ENCODE measurements around the gene SLC2A9. TPM values are rescaled to one million over a fixed set of nuclear protein-coding genes. Genes with fewer than 3 reads are reported as not detected.

The SLC2A9 gene
- total RNA-seq, 2 experiments from 2014 or later: not detected

DNA sequence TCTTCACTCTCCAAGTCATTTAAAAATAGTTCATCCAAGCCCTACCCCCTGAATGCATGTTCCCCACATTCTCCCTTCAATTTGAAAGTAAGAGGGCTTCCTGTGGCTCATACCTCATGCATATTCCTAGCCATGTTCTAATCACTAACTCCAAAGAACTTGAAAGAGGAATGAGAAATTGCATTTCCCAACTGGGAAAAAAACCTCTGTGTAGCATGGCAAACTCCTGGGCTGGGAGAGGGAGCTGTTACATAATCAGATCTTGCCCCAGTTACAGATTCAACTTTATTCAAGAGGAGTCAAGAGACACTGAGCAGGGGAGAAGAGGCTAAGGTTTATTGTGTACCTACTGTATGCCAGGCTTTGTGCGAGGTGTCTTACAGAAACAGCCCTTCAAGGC lies 90.2 kb downstream of the SLC2A9 start:
- no TSS peak for BruUV-seq (replicated peaks)
- no peaks in the 10 kb centered on the region for H3K4me1 ChIP-seq (ENCODE audit: insufficient read depth, low read length, poor library complexity, severe bottlenecking)
- no peak overlapping the region for H2AFZ ChIP-seq (ENCODE audit: low read length)
- TF ChIP-seq, protein P1, sequence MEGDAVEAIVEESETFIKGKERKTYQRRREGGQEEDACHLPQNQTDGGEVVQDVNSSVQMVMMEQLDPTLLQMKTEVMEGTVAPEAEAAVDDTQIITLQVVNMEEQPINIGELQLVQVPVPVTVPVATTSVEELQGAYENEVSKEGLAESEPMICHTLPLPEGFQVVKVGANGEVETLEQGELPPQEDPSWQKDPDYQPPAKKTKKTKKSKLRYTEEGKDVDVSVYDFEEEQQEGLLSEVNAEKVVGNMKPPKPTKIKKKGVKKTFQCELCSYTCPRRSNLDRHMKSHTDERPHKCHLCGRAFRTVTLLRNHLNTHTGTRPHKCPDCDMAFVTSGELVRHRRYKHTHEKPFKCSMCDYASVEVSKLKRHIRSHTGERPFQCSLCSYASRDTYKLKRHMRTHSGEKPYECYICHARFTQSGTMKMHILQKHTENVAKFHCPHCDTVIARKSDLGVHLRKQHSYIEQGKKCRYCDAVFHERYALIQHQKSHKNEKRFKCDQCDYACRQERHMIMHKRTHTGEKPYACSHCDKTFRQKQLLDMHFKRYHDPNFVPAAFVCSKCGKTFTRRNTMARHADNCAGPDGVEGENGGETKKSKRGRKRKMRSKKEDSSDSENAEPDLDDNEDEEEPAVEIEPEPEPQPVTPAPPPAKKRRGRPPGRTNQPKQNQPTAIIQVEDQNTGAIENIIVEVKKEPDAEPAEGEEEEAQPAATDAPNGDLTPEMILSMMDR (conservative IDR thresholded peaks at IDR 0.05; ENCODE audit: low read length): no peak
- no peak for TF ChIP-seq EZH2phosphoT487 (IDR thresholded peaks at IDR 0.05; ENCODE audit: borderline replicate concordance, low read depth, low read length)
- no peak overlapping the region for H3K4me3 ChIP-seq (ENCODE audit: low read depth, low read length, poor library complexity, severe bottlenecking)
- no peaks in the 10 kb centered on the region for H3K9me2 ChIP-seq (ENCODE audit: insufficient read depth, low read length)
- H3K9me3 ChIP-seq (ENCODE audit: low read length): no peaks in the 10 kb centered on the region
- intact Hi-C loops (cut with micrococcal nuclease; ENCODE audit: unreplicated experiment): no loop called here
- no peak overlapping the region for H3K4me2 ChIP-seq (ENCODE audit: low read length)
- no peak overlapping the region for H3K27ac ChIP-seq (ENCODE audit: low read depth, low read length, poor library complexity, severe bottlenecking)
- ChIA-PET CTCF (ENCODE audit: unreplicated experiment) (no interaction called here), POLR2A (interaction anchor here (0.7 kb wide), 1 partner anchor 30 kb away, joined by 6 read pairs; no protein-coding TSS in a partner anchor)
- no peaks in the 10 kb centered on the region for H3K79me2 ChIP-seq (ENCODE audit: insufficient read depth, low read depth, low read length)
- H4K20me1 ChIP-seq (ENCODE audit: insufficient read depth, low read length): no peaks in the 10 kb centered on the region
- no peak for DNase-seq (ENCODE audit: low spot score)
- H3K36me3 ChIP-seq (ENCODE audit: insufficient read depth, low read length): no peaks in the 10 kb centered on the region

DNA sequence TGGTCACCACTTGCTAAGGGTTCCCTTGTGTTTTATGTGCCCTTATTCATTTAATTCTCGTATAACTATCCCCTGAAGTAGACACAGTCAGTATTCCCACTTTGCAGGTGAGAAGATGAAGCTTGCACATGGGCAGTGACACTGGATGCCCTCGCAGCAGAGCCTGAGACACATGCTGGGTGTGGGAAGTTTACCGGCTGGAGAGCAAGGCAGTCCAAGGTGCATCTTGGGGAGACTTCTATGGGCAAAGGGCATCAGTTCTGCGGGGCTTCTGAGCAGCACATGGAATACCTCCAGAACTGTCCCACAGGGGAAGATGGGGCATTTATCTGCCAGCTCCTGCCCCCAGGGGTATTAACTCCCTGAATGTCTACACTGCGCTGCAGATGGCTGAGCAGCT lies 92.2 kb downstream of the SLC2A9 start:
- no peak overlapping the region for H3K27ac ChIP-seq (ENCODE audit: low read depth, low read length, poor library complexity, severe bottlenecking)
- POLR2A ChIA-PET: interaction anchor here (1.0 kb wide), 1 partner anchor 56 kb away, joined by 4 read pairs; no protein-coding TSS in a partner anchor
- no peak overlapping the region for H2AFZ ChIP-seq (ENCODE audit: low read length)
- H3K4me3 ChIP-seq (ENCODE audit: low read depth, low read length, poor library complexity, severe bottlenecking): no peak overlapping the region
- CTCF ChIA-PET (ENCODE audit: unreplicated experiment): interaction anchor here (0.6 kb wide), 1 partner anchor 78 kb away, joined by 3 read pairs; no protein-coding TSS in a partner anchor
- no peaks in the 10 kb centered on the region for H3K4me1 ChIP-seq (ENCODE audit: insufficient read depth, low read length, poor library complexity, severe bottlenecking)
- no peaks in the 10 kb centered on the region for H3K9me2 ChIP-seq (ENCODE audit: insufficient read depth, low read length)
- BruUV-seq (replicated peaks): no TSS peak
- no peak for DNase-seq (ENCODE audit: low spot score)
- H3K36me3 ChIP-seq (ENCODE audit: insufficient read depth, low read length): no peaks in the 10 kb centered on the region
- no peak overlapping the region for H3K4me2 ChIP-seq (ENCODE audit: low read length)
- no peaks in the 10 kb centered on the region for H3K79me2 ChIP-seq (ENCODE audit: insufficient read depth, low read depth, low read length)
- no peaks in the 10 kb centered on the region for H3K9me3 ChIP-seq (ENCODE audit: low read length)
- intact Hi-C loops (cut with micrococcal nuclease; ENCODE audit: unreplicated experiment): no loop called here
- no peaks in the 10 kb centered on the region for H4K20me1 ChIP-seq (ENCODE audit: insufficient read depth, low read length)
- TF ChIP-seq, protein P1 (conservative IDR thresholded peaks at IDR 0.05; ENCODE audit: low read length): no peak
- no peak for TF ChIP-seq EZH2phosphoT487 (IDR thresholded peaks at IDR 0.05; ENCODE audit: borderline replicate concordance, low read depth, low read length)

DNA sequence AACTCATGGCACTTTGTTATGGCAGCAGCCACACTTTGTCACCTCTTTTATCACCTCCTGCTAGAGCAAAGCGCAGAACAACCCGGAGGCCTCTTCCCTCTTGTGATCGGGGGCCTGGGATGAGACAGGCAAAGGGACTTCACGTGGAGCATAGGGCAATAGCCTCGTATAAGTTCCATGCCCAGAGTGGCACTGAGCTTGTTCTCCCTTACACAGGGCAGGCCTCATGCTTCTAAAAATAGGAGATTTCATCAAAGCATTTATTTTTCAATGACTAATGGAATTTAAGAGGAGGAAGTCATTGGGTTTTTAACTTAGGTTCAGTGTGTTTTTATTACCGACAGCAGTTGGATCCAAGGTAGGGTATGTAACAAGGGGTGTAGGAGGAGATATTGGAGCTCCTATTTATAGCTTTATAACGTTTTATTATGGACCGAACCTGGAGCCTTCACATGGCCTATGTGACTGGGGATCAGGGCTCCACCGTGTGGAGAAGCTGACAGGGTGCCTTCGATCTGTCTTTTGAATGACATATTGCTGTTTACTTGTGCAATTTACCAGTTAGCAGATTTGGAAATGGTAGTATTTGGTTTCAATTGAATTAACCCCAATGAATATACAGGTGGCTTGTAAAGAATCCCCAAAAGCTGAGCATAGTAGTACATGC lies 93.8 kb downstream of the SLC2A9 start:
- ChIA-PET POLR2A (no interaction called here), CTCF (ENCODE audit: unreplicated experiment) (no interaction called here)
- Histone ChIP-seq H2AFZ (ENCODE audit: low read length) (no peak overlapping the region), H3K4me3 (ENCODE audit: low read depth, low read length, poor library complexity, severe bottlenecking) (no peak overlapping the region), H3K9me2 (ENCODE audit: insufficient read depth, low read length) (no peaks in the 10 kb centered on the region), H3K4me2 (ENCODE audit: low read length) (no peak overlapping the region), H3K9me3 (ENCODE audit: low read length) (no peaks in the 10 kb centered on the region), H4K20me1 (ENCODE audit: insufficient read depth, low read length) (no peaks in the 10 kb centered on the region), H3K4me1 (ENCODE audit: insufficient read depth, low read length, poor library complexity, severe bottlenecking) (no peaks in the 10 kb centered on the region), H3K36me3 (ENCODE audit: insufficient read depth, low read length) (no peaks in the 10 kb centered on the region), H3K27ac (ENCODE audit: low read depth, low read length, poor library complexity, severe bottlenecking) (no peak overlapping the region), H3K79me2 (ENCODE audit: insufficient read depth, low read depth, low read length) (no peaks in the 10 kb centered on the region)
- TF ChIP-seq, protein P1 (conservative IDR thresholded peaks at IDR 0.05; ENCODE audit: low read length): no peak
- TF ChIP-seq EZH2phosphoT487 (IDR thresholded peaks at IDR 0.05; ENCODE audit: borderline replicate concordance, low read depth, low read length): no peak
- no TSS peak for BruUV-seq (replicated peaks)
- intact Hi-C loops (cut with micrococcal nuclease; ENCODE audit: unreplicated experiment): no loop called here
- DNase-seq (ENCODE audit: low spot score): no peak

Measured in OCI-LY7 (cell line).